ENCODE results near the gene MCU. TPM values are rescaled to one million over a fixed set of nuclear protein-coding genes. Genes with fewer than 3 reads are reported as not detected.
"Not testable (repeated sequence)": the region's sequence is repeated elsewhere in the genome, so short reads cannot be mapped to it uniquely, and the experiment has no call there.

MCU gene
- total RNA-seq, 1 donor from 2014 or later, result 27.2 TPM

DNA sequence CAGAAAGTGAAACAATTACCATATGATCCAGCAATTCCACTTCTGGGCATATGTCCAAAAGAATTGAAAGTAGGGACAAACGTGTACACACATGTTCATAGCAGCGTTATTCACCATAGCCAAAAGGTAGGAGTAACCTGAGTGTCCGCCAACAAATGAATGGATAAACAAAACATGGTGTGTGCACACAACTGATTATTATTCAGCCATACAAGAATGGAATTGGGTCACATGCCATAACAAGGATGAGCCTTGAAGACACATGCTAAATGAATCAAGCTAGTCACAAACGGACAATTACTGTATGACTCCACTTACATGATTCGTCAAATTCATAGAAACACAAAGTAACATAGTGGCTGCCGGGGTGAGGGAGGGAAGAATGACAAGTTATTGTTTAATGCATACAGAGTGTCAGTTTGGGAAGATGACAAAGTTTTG is 197.5 kb downstream of the MCU start:
- no peak overlapping the region for H3K4me3 ChIP-seq (ENCODE audit: low read depth, low read length)
- no peak for DNase-seq (ENCODE audit: low read depth)
- TF ChIP-seq, protein P1, sequence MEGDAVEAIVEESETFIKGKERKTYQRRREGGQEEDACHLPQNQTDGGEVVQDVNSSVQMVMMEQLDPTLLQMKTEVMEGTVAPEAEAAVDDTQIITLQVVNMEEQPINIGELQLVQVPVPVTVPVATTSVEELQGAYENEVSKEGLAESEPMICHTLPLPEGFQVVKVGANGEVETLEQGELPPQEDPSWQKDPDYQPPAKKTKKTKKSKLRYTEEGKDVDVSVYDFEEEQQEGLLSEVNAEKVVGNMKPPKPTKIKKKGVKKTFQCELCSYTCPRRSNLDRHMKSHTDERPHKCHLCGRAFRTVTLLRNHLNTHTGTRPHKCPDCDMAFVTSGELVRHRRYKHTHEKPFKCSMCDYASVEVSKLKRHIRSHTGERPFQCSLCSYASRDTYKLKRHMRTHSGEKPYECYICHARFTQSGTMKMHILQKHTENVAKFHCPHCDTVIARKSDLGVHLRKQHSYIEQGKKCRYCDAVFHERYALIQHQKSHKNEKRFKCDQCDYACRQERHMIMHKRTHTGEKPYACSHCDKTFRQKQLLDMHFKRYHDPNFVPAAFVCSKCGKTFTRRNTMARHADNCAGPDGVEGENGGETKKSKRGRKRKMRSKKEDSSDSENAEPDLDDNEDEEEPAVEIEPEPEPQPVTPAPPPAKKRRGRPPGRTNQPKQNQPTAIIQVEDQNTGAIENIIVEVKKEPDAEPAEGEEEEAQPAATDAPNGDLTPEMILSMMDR (conservative IDR thresholded peaks at IDR 0.05; ENCODE audit: low read depth, low read length), result no peak

DNA sequence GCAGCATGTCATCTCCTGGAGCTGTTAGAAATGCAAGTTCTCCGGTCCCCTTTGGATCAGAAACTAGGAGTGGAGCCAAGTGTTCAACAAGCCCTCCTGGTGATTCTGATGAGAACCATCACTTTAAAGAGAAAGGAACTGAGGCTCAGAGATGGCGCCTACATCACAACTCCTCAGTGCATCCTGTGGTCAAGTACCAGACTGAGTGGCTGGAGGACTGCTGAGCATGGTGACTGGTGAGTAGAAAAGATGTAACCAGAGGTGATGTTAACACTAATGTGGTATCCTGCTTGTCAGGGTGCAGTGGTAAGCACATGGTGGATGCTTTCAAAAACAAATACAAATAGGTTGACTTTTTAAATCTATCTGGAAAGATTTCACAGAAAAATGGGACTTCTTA is 198.1 kb downstream of the MCU start:
- TF ChIP-seq, protein P1 (conservative IDR thresholded peaks at IDR 0.05; ENCODE audit: low read depth, low read length), result no peak
- no peak overlapping the region for H3K4me3 ChIP-seq (ENCODE audit: low read depth, low read length)
- DNase-seq (ENCODE audit: low read depth), result no peak

DNA sequence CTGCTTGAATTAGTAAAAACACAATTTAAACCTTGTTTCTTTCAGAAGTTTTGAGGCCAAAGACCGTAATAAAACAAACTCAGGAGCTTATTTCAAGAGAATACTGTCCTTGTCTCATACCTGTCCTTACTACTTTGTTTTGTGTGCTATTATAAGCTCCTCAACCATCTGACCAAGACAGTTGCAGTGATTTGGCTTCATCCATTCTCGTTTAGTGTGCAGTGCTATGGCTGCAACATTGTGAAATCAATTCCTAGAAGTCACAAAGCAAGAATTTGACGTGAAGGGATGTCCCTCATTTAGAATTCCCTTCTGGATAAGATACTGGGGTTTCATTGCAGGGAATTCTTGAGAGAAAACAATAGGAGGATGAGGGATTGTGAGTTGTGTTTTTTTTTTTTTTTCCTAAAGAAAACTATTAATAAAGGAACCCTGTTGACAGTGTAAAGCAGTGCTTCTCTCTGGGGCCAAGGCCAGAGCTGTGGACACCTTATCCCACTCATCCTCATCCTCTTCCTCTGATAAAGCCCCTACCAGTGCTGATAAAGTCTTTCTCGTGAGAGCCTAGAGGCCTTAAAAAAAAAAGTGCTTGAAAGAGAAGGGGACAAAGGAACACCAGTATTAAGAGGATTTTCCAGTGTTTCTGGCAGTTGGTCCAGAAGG is 201.3 kb downstream of the MCU start, which contains the start of gene OIT3:
TSS of gene OIT3 (plus strand) at position 604 of the 663 bp plus-strand sequence. CDS start 60 bp downstream, outside the sequence.
- no peak for DNase-seq (ENCODE audit: low read depth)
- no peak within 1 kb of the TSS for H3K4me3 ChIP-seq (ENCODE audit: low read depth, low read length)
- TF ChIP-seq, protein P1 (conservative IDR thresholded peaks at IDR 0.05; ENCODE audit: low read depth, low read length), result no peak

DNA sequence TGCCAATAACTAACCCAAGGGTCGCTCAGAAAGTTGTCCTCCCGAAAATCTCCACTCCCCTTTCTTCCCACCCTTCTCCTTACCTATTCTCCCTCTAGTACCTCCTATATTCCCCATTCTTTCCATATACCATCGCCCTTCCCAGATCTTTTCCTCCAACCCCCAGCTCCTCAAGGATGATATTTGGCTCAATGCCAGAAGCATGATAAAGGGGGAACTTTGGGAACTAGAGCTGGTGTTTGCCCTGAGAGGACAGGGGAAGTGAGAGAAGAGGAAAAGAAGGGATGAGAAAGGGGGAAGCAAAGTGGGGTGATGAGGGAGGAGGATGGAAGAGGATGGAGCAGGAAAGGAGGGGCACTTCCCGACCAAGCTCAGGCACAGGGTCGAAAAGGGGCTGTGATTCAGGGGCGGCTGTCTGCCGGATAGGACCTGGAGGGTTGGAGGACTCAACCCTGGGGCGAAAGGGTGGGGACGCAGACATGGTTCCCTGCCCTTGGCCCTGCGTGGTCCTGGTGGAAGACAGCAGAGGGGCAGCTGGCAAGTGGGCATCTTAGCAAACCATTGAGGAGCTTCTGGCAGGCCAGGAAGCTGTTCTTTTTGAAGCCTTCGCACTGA is 203.4 kb downstream of the MCU start:
- no peak overlapping the region for H3K4me3 ChIP-seq (ENCODE audit: low read depth, low read length)
- TF ChIP-seq, protein P1 (conservative IDR thresholded peaks at IDR 0.05; ENCODE audit: low read depth, low read length), result no peak
- no peak for DNase-seq (ENCODE audit: low read depth)

DNA sequence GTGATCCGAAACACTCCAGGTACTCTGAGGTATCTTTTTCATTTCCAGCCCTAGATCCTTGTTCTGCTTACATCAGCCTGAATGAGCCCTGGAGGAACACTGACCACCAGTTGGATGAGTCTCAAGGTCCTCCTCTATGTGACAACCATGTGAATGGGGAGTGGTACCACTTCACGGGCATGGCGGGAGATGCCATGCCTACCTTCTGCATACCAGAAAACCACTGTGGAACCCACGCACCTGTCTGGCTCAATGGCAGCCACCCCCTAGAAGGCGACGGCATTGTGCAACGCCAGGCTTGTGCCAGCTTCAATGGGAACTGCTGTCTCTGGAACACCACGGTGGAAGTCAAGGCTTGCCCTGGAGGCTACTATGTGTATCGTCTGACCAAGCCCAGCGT is 206.7 kb downstream of the MCU start:
- TF ChIP-seq, protein P1 (conservative IDR thresholded peaks at IDR 0.05; ENCODE audit: low read depth, low read length), result no peak

DNA sequence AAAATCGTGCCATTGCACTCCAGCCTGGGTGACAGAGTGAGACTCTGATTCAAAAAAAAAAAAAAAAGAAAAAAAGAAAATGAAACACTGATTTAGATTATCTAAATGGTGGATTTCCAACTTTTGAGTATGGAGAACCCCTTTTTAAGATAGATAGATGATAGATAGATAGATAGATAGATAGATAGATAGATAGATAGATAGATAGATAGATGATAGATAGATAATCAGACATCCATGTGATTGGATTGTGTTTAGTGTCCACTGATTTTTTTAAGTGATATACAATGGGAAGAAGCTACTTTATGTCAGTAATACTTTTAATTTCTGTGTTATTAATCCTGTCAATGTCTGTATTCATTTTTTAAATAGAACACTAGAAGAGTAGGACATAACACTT is 207.6 kb downstream of the MCU start:
- DNase-seq (ENCODE audit: low read depth), result no peak
- TF ChIP-seq, protein P1 (conservative IDR thresholded peaks at IDR 0.05; ENCODE audit: low read depth, low read length), result no peak
- no peak overlapping the region for H3K4me3 ChIP-seq (ENCODE audit: low read depth, low read length)

More for the DNA sequence above, 206.7 kb downstream of the MCU start:
- H3K4me3 ChIP-seq (ENCODE audit: low read depth, low read length), result no peak overlapping the region
- DNase-seq (ENCODE audit: low read depth), result no peak

DNA sequence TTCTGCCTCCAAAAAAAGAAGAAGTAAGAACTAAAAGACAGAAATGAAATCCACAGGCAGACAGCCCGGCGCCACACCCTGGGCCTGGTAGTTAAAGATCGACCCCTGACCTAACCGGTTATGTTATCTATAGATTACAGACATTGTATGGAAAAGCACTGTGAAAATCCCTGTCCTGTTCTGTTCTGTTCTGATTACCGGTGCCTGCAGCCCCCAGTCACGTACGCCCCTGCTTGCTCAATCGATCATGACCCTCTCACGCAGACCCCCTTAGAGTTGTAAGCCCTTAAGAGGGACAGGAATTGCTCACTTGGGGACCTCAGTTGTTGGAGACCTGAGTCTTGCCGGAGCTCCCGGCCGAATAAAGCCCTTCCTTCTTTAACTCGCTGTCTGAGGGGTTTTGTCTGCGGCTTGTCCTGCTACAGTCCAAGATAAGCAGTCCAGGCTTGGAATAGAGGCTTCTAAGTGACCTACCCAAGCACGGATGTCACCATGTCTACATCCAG is 212.1 kb downstream of the MCU start:
- H3K4me3 ChIP-seq (ENCODE audit: low read depth, low read length); DNase-seq (ENCODE audit: low read depth): not testable (repeated sequence)
